Measurements from ENCODE around the gene TMEM178B. TPM values are rescaled to one million over a fixed set of nuclear protein-coding genes. Genes with fewer than 3 reads are reported as not detected.

TMEM178B gene
- total and polyA plus RNA-seq, 12 donors: 0.24 to 4.9 (median 2.1) TPM

DNA sequence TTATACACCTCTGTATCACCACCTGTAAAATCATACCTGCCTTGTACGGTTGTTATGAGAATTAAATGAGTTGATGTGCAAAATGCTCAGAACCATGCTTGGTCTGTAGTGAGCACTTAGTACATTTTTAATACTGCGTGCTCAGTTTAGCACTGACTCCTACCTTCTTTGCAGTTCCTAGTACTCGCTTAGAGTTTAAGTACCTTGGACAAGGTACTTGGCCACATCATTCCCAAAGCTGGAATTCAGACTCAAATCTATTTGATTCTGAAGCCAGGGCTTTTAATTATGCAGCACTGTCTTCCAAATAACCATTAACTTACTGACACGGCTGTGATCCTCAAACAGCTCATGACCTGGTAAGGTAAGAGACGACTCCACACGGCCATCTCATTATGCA lies 377.4 kb downstream of the TMEM178B start:
- Histone ChIP-seq H3K36me3 (replicated peaks in 1 of 2) (no peaks in the 10 kb centered on the region), H3K4me3 (no peak overlapping the region), H3K27me3 (no peaks in the 10 kb centered on the region), H3K27ac (no peak overlapping the region), H3K4me1 (replicated peaks in 1 of 2) (no peaks in the 10 kb centered on the region), H3K9me3 (replicated peaks in 1 of 3) (no peaks in the 10 kb centered on the region)
- no peak for DNase-seq
- intact Hi-C loops (cut with DNase I): no loop called here
- 82 to 94% (median 85%) methylated on average over 6 of the region's 6 CpGs for WGBS, 4 donors
- no peak for TF ChIP-seq POLR2A (IDR thresholded peaks at IDR 0.05)
- TF ChIP-seq, protein P1, sequence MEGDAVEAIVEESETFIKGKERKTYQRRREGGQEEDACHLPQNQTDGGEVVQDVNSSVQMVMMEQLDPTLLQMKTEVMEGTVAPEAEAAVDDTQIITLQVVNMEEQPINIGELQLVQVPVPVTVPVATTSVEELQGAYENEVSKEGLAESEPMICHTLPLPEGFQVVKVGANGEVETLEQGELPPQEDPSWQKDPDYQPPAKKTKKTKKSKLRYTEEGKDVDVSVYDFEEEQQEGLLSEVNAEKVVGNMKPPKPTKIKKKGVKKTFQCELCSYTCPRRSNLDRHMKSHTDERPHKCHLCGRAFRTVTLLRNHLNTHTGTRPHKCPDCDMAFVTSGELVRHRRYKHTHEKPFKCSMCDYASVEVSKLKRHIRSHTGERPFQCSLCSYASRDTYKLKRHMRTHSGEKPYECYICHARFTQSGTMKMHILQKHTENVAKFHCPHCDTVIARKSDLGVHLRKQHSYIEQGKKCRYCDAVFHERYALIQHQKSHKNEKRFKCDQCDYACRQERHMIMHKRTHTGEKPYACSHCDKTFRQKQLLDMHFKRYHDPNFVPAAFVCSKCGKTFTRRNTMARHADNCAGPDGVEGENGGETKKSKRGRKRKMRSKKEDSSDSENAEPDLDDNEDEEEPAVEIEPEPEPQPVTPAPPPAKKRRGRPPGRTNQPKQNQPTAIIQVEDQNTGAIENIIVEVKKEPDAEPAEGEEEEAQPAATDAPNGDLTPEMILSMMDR (IDR thresholded peaks at IDR 0.05): no peak

GRCh38 chr7:141452911-141453310 lies 379.0 kb downstream of the TMEM178B start:
- DNase-seq: no peak
- Histone ChIP-seq H3K27ac (no peak overlapping the region), H3K27me3 (no peaks in the 10 kb centered on the region), H3K4me3 (no peak overlapping the region), H3K4me1 (replicated peaks in 1 of 2) (no peaks in the 10 kb centered on the region), H3K9me3 (replicated peaks in 1 of 3) (no peaks in the 10 kb centered on the region), H3K36me3 (replicated peaks in 1 of 2) (no peaks in the 10 kb centered on the region)
- WGBS, 4 donors: 75 to 88% (median 80%) methylated on average over 3 of the region's 3 CpGs
- TF ChIP-seq, protein P1 (IDR thresholded peaks at IDR 0.05): no peak
- no peak for TF ChIP-seq POLR2A (IDR thresholded peaks at IDR 0.05)
- intact Hi-C loops (cut with DNase I): no loop called here

GRCh38 chr7:141454338-141454737 lies 380.5 kb downstream of the TMEM178B start:
- no peak for TF ChIP-seq POLR2A (IDR thresholded peaks at IDR 0.05)
- TF ChIP-seq, protein P1 (IDR thresholded peaks at IDR 0.05): no peak
- Histone ChIP-seq H3K36me3 (replicated peaks in 1 of 2) (no peaks in the 10 kb centered on the region), H3K27me3 (no peaks in the 10 kb centered on the region), H3K9me3 (replicated peaks in 1 of 3) (no peaks in the 10 kb centered on the region), H3K4me1 (replicated peaks in 1 of 2) (no peaks in the 10 kb centered on the region), H3K27ac (no peak overlapping the region), H3K4me3 (no peak overlapping the region)
- 65 to 77% (median 69%) methylated on average over 3 of the region's 3 CpGs for WGBS, 4 donors
- intact Hi-C loops (cut with DNase I): no loop called here
- no peak for DNase-seq

DNA sequence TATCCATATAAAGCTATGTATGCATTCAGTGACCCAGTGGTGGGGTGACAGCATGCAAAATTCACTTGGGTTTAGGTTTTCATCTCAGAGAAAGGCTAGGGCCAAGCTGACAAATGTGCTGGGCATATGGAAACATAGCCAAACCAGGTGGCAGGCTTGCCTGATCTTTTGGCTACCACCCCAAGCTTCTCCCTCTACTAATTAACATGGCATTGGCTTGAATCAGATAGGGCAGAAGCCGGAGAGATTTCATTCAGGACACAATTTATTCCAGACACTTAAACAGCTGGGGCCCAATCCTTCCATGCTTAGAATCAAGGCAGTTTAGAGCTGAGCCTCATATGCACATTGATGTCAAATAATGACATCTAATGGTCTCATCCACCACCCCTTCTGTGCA lies 381.9 kb downstream of the TMEM178B start:
- Histone ChIP-seq H3K36me3 (replicated peaks in 1 of 2) (no peaks in the 10 kb centered on the region), H3K27me3 (no peaks in the 10 kb centered on the region), H3K27ac (no peak overlapping the region), H3K4me3 (no peak overlapping the region), H3K9me3 (replicated peaks in 1 of 3) (no peaks in the 10 kb centered on the region), H3K4me1 (replicated peaks in 1 of 2) (no peaks in the 10 kb centered on the region)
- TF ChIP-seq, protein P1 (IDR thresholded peaks at IDR 0.05): no peak
- no peak for TF ChIP-seq POLR2A (IDR thresholded peaks at IDR 0.05)
- 71 to 91% (median 81%) methylated on average over 1 of the region's 1 CpG for WGBS, 4 donors
- intact Hi-C loops (cut with DNase I): no loop called here
- no peak for DNase-seq
